WTC11 (cell line): ENCODE data around the gene PDCD6IP. TPM values are rescaled to one million over a fixed set of nuclear protein-coding genes. Genes with fewer than 3 reads are reported as not detected.

Source experiments
- ATAC-seq: fragments of 200-7000 bp; cut with Tn5 transposase; 2 replicates; pipeline ENCODE4 v1.10.0; 2021; ENCODE audit warnings: mild to moderate bottlenecking, moderate library complexity
- CTCF ChIA-PET: fragments of 300-600 bp; sonication (Branson Sonifier 250); formaldehyde crosslinking; loops from one replicate; lab custom pipeline; 2021; ENCODE audit warnings: antibody characterized with exemption; lab: Charles Lee
- POLR2A ChIA-PET: fragments of 350-600 bp; sonication (Branson Sonifier 250); formaldehyde crosslinking; loops from one replicate; lab custom pipeline; 2021; ENCODE audit warnings: antibody characterized with exemption; lab: Charles Lee
- DNase-seq: peaks from one replicate; pipeline ENCODE4 v3.0.0; 2021; ENCODE audit warnings: low spot score
- H3K27ac Mint-ChIP-seq: 2 replicates; pipeline ENCODE4 v1.8.0; 2021; ENCODE audit warnings: mixed read lengths
- H3K27me3 Mint-ChIP-seq: 2 replicates; pipeline ENCODE4 v1.8.0; 2021; ENCODE audit warnings: low read depth, mild to moderate bottlenecking, moderate library complexity, mixed read lengths
- H3K36me3 Mint-ChIP-seq: 2 replicates; pipeline ENCODE4 v1.8.0; 2021; ENCODE audit warnings: mixed read lengths
- H3K4me1 Mint-ChIP-seq: 2 replicates; pipeline ENCODE4 v1.8.0; 2022; ENCODE audit warnings: mixed read lengths
- H3K4me3 Mint-ChIP-seq: 2 replicates; pipeline ENCODE4 v1.8.0; 2021; ENCODE audit warnings: mild to moderate bottlenecking, moderate library complexity, mixed read lengths
- H3K9me3 Mint-ChIP-seq: 2 replicates; pipeline ENCODE4 v1.8.0; 2021; ENCODE audit warnings: mixed read lengths
- EMX1 ChIP-seq: fragments of 250-450 bp; sonication (Bioruptor Pico); IDR thresholded peaks from 2 replicates; pipeline ENCODE4 v1.8.0; 2021; ENCODE audit warnings: mild to moderate bottlenecking
- ESRRA ChIP-seq: sonication (generic); formaldehyde crosslinking; IDR thresholded peaks from 2 replicates; pipeline ENCODE4 v1.8.1; 2022; ENCODE audit warnings: mild to moderate bottlenecking, missing genetic modification reagents, borderline replicate concordance
- ETV6 ChIP-seq: sonication (generic); formaldehyde crosslinking; IDR thresholded peaks from 2 replicates; pipeline ENCODE4 v1.8.1; 2022; ENCODE audit warnings: mild to moderate bottlenecking, missing genetic modification reagents
- FOXJ3 ChIP-seq: sonication (generic); formaldehyde crosslinking; IDR thresholded peaks from 2 replicates; pipeline ENCODE4 v1.9.0; 2021; ENCODE audit warnings: missing genetic modification reagents, mild to moderate bottlenecking, borderline replicate concordance
- JAZF1 ChIP-seq: fragments of 250-450 bp; sonication (Bioruptor Pico); IDR thresholded peaks from 2 replicates; pipeline ENCODE4 v1.9.0; 2021; ENCODE audit warnings: moderate library complexity, mild to moderate bottlenecking, inconsistent platforms
- JUN ChIP-seq: sonication (generic); formaldehyde crosslinking; IDR thresholded peaks from 2 replicates; pipeline ENCODE4 v1.8.0; 2023; ENCODE audit warnings: mild to moderate bottlenecking, missing genetic modification reagents
- NR2C2 ChIP-seq: sonication (generic); formaldehyde crosslinking; IDR thresholded peaks from 2 replicates; pipeline ENCODE4 v1.8.0; 2022; ENCODE audit warnings: mild to moderate bottlenecking, missing genetic modification reagents
- NR3C1 ChIP-seq: sonication (generic); formaldehyde crosslinking; conservative IDR thresholded peaks from 2 replicates; pipeline ENCODE4 v1.8.1; 2023; ENCODE audit warnings: low read depth, mild to moderate bottlenecking, missing genetic modification reagents
- OVOL2 ChIP-seq: fragments of 250-450 bp; sonication (Bioruptor Pico); IDR thresholded peaks from 2 replicates; pipeline ENCODE4 v1.9.0; 2021; ENCODE audit warnings: mild to moderate bottlenecking, borderline replicate concordance
- PRRX2 ChIP-seq: fragments of 250-450 bp; sonication (Bioruptor Pico); IDR thresholded peaks from 2 replicates; pipeline ENCODE4 v1.8.0; 2021; ENCODE audit warnings: mild to moderate bottlenecking
- ZNF138 ChIP-seq: sonication (generic); formaldehyde crosslinking; conservative IDR thresholded peaks from 2 replicates; pipeline ENCODE4 v1.8.1; 2022; ENCODE audit warnings: mild to moderate bottlenecking, moderate library complexity, missing genetic modification reagents
- ZNF317 ChIP-seq: sonication (generic); formaldehyde crosslinking; IDR thresholded peaks from 2 replicates; pipeline ENCODE4 v1.8.1; 2023; ENCODE audit warnings: low read depth, mild to moderate bottlenecking, moderate library complexity, missing genetic modification reagents, borderline replicate concordance
- ZNF396 ChIP-seq: fragments of 250-450 bp; sonication (Bioruptor Pico); IDR thresholded peaks from 2 replicates; pipeline ENCODE4 v1.8.0; 2021; ENCODE audit warnings: mild to moderate bottlenecking, moderate library complexity, borderline replicate concordance
- total RNA-seq: library from RNA; stranded (reverse); gene quantifications from 3 replicates; pipeline ENCODE4 v1.2.3, GENCODE V29; 2021
- TF ChIP-seq, protein P1 (sequence below): sonication (generic); formaldehyde crosslinking; conservative IDR thresholded peaks from 2 replicates; pipeline ENCODE4 v1.8.1; 2023; ENCODE audit warnings: mild to moderate bottlenecking, low read depth, missing genetic modification reagents, moderate library complexity
- TF ChIP-seq, protein P2 (sequence below): fragments of 250-450 bp; sonication (Bioruptor Pico); IDR thresholded peaks from 2 replicates; pipeline ENCODE4 v1.9.0; 2021; ENCODE audit warnings: mild to moderate bottlenecking, borderline replicate concordance
- TF ChIP-seq, protein P3 (sequence below): sonication (generic); formaldehyde crosslinking; IDR thresholded peaks from 2 replicates; pipeline ENCODE4 v1.8.1; 2022; ENCODE audit warnings: mild to moderate bottlenecking, moderate library complexity, missing genetic modification reagents

The PDCD6IP gene
- total RNA-seq, 1 experiment from 2014 or later, result 173 TPM

DNA sequence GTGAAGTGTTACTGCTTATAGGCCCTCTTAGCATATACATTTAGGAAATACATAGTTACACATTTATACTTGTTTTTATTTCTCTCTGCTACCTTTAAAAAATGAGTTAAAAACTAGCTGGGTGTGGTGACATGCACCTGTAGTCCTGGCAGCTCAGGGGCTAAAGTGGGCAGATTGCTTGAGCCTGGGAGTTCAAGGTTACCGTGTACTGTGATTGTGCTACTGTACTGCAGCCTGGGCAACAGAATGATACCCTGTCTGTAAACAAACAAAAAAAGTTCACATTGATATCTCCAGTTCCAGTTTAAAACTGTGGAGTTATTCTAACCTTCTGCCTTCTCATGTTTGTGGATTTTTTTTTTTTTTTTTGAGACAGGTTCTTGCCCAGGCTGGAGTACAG, 12.1 kb downstream of the PDCD6IP start (continued):
- TF ChIP-seq, protein P1, sequence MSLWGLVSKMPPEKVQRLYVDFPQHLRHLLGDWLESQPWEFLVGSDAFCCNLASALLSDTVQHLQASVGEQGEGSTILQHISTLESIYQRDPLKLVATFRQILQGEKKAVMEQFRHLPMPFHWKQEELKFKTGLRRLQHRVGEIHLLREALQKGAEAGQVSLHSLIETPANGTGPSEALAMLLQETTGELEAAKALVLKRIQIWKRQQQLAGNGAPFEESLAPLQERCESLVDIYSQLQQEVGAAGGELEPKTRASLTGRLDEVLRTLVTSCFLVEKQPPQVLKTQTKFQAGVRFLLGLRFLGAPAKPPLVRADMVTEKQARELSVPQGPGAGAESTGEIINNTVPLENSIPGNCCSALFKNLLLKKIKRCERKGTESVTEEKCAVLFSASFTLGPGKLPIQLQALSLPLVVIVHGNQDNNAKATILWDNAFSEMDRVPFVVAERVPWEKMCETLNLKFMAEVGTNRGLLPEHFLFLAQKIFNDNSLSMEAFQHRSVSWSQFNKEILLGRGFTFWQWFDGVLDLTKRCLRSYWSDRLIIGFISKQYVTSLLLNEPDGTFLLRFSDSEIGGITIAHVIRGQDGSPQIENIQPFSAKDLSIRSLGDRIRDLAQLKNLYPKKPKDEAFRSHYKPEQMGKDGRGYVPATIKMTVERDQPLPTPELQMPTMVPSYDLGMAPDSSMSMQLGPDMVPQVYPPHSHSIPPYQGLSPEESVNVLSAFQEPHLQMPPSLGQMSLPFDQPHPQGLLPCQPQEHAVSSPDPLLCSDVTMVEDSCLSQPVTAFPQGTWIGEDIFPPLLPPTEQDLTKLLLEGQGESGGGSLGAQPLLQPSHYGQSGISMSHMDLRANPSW (CRISPR knock-in tag), result no peak
- TF ChIP-seq ZNF396 (CRISPR knock-in tag), result no peak

DNA sequence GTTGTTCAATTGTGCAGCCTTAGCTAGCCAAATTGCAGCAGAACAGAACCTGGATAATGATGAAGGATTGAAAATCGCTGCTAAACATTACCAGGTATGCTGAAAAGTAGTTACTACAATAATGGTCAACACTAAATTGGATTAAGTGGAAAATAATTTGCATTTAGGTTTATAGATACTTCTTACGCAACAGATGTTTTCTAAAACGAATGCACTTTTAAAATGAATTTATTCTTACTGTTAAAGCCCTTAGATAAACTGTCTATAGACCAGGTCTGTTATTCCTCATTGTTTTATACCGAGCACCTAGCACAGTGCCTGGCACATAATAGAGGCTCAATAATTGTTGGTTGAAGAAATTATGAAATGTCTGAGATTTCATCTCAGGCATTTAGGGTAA, 23.6 kb downstream of the PDCD6IP start:
- no peaks in the 10 kb centered on the region for H3K27me3 Mint-ChIP-seq
- TF ChIP-seq ZNF138 (CRISPR knock-in tag) (no peak), ETV6 (CRISPR knock-in tag) (no peak), JUN (CRISPR knock-in tag) (no peak), JAZF1 (CRISPR knock-in tag) (no peak), EMX1 (no peak), ESRRA (CRISPR knock-in tag) (no peak), NR2C2 (CRISPR knock-in tag) (no peak), NR3C1 (no peak)
- peaks cover 20% of the 10 kb centered on the region for H3K4me1 Mint-ChIP-seq
- CTCF ChIA-PET, result no interaction called here
- no peak overlapping the region for H3K4me3 Mint-ChIP-seq
- no peak for ATAC-seq
- no peak for DNase-seq
- no peak overlapping the region for H3K27ac Mint-ChIP-seq
- peaks cover 32% of the 10 kb centered on the region for H3K36me3 Mint-ChIP-seq
- POLR2A ChIA-PET, result no interaction called here
- H3K9me3 Mint-ChIP-seq, result no peaks in the 10 kb centered on the region

DNA sequence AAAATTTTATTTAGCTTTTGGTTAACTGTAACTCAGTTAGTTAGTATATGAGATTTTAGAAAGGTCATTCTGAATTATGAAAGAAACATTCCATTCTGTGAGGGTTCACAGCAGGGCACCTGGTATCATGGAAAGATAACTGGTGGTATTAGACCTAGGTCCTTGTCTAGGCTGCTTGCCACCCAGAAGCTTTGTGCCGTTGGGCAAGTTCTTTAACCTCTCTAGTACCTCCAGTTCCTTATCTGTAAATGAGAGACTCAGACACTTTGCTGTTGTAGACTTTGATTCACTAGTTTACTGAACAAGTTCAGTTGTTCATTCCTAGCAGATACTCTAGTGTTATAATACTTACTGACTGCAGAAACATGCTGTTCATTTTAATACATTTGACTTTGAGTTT, 25.4 kb downstream of the PDCD6IP start:
- Mint-ChIP-seq H3K36me3 (peaks cover 41% of the 10 kb centered on the region), H3K9me3 (no peaks in the 10 kb centered on the region), H3K4me3 (no peak overlapping the region), H3K4me1 (peaks cover 20% of the 10 kb centered on the region), H3K27ac (peak overlapping the region; percentile 57; the same call in 1 of the 2 replicates), H3K27me3 (no peaks in the 10 kb centered on the region)
- ChIA-PET POLR2A (no interaction called here), CTCF (no interaction called here)
- ATAC-seq (no peak), DNase-seq (no peak)
- TF ChIP-seq ETV6 (CRISPR knock-in tag) (no peak), OVOL2 (no peak)
- TF ChIP-seq, protein P2, sequence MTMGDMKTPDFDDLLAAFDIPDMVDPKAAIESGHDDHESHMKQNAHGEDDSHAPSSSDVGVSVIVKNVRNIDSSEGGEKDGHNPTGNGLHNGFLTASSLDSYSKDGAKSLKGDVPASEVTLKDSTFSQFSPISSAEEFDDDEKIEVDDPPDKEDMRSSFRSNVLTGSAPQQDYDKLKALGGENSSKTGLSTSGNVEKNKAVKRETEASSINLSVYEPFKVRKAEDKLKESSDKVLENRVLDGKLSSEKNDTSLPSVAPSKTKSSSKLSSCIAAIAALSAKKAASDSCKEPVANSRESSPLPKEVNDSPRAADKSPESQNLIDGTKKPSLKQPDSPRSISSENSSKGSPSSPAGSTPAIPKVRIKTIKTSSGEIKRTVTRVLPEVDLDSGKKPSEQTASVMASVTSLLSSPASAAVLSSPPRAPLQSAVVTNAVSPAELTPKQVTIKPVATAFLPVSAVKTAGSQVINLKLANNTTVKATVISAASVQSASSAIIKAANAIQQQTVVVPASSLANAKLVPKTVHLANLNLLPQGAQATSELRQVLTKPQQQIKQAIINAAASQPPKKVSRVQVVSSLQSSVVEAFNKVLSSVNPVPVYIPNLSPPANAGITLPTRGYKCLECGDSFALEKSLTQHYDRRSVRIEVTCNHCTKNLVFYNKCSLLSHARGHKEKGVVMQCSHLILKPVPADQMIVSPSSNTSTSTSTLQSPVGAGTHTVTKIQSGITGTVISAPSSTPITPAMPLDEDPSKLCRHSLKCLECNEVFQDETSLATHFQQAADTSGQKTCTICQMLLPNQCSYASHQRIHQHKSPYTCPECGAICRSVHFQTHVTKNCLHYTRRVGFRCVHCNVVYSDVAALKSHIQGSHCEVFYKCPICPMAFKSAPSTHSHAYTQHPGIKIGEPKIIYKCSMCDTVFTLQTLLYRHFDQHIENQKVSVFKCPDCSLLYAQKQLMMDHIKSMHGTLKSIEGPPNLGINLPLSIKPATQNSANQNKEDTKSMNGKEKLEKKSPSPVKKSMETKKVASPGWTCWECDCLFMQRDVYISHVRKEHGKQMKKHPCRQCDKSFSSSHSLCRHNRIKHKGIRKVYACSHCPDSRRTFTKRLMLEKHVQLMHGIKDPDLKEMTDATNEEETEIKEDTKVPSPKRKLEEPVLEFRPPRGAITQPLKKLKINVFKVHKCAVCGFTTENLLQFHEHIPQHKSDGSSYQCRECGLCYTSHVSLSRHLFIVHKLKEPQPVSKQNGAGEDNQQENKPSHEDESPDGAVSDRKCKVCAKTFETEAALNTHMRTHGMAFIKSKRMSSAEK (CRISPR knock-in tag), result no peak
- TF ChIP-seq, protein P3, sequence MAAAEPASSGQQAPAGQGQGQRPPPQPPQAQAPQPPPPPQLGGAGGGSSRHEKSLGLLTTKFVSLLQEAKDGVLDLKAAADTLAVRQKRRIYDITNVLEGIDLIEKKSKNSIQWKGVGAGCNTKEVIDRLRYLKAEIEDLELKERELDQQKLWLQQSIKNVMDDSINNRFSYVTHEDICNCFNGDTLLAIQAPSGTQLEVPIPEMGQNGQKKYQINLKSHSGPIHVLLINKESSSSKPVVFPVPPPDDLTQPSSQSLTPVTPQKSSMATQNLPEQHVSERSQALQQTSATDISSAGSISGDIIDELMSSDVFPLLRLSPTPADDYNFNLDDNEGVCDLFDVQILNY (CRISPR knock-in tag), result no peak

DNA sequence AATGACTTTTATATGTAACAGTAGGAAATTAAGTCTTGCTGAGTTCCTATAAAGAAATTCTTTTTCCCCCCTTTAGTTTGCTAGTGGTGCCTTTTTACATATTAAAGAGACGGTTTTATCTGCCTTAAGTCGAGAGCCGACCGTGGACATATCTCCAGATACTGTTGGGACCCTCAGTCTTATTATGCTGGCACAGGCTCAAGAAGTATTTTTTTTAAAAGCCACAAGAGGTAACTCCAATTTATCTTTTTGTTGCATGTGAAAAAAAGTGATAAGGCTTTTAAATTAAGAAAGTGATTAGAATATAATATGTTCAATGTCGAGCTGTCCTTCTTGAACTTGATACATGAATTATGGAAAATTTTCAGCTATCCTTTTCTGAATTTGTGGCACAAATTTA, 26.7 kb downstream of the PDCD6IP start:
- Mint-ChIP-seq H3K27me3 (no peaks in the 10 kb centered on the region), H3K36me3 (peaks cover 41% of the 10 kb centered on the region), H3K4me3 (no peak overlapping the region), H3K9me3 (no peaks in the 10 kb centered on the region), H3K27ac (0 out of 2 replicates have a peak overlapping the region, but pooled peaks have one; percentile 64), H3K4me1 (peaks cover 20% of the 10 kb centered on the region)
- CTCF ChIA-PET, result no interaction called here
- POLR2A ChIA-PET, result no interaction called here
- TF ChIP-seq ZNF317 (CRISPR knock-in tag), result no peak
- no peak for TF ChIP-seq FOXJ3
- no peak for TF ChIP-seq PRRX2 (CRISPR knock-in tag)
- DNase-seq (no peak), ATAC-seq (no peak)
